H1 (cell line): ENCODE data around the gene STARD9. TPM values are rescaled to one million over a fixed set of nuclear protein-coding genes. Genes with fewer than 3 reads are reported as not detected.

ENCODE experiments used
- CTCF ChIA-PET: fragments of 300-600 bp; sonication (Branson Sonifier 250); formaldehyde crosslinking; loops from one replicate; lab custom pipeline; 2021; ENCODE audit not compliant: partially characterized antibody; lab: Charles Lee
- POLR2A ChIA-PET: fragments of 300-600 bp; sonication (Branson Sonifier 250); formaldehyde crosslinking; loops from one replicate; lab custom pipeline; 2021; ENCODE audit warnings: inconsistent platforms; ENCODE audit not compliant: partially characterized antibody; lab: Charles Lee
- DNase-seq, 2 experiments: peaks; one replicate each; pipeline versions ENCODE4 v3.0.0 to v3.0.0-alpha.2; 2010 to 2022; ENCODE audit warnings: low spot score in 2 of 2, low read depth in 1 of 2, mixed read lengths in 1 of 2
- FAIRE-seq: peaks from 2 replicates; lab custom pipeline; 2011; peaks lifted over from hg19 to GRCh38; lab: Jason Lieb, UNC
- H2AFZ ChIP-seq: 2 replicates; pipeline ENCODE4 v1.8.1; 2012; ENCODE audit warnings: low read length, inconsistent platforms
- H2AK5ac ChIP-seq: 2 replicates; pipeline ENCODE4 v1.6.1; 2013; ENCODE audit warnings: low read depth, low read length
- H2BK120ac ChIP-seq: replicated peaks from 2 replicates; pipeline ENCODE3; 2013; ENCODE audit warnings: low read depth, low read length, inconsistent platforms
- H2BK12ac ChIP-seq: 2 replicates; pipeline ENCODE4 v1.6.1; 2013; ENCODE audit warnings: low read depth, low read length
- H2BK15ac ChIP-seq: 2 replicates; pipeline ENCODE4 v1.6.1; 2013; ENCODE audit warnings: low read length
- H2BK20ac ChIP-seq: 2 replicates; pipeline ENCODE4 v1.6.1; 2013; ENCODE audit warnings: low read length
- H2BK5ac ChIP-seq: 2 replicates; pipeline ENCODE4 v1.6.1; 2013; ENCODE audit warnings: low read depth, low read length
- H3K14ac ChIP-seq: 2 replicates; pipeline ENCODE4 v1.6.1; 2013; ENCODE audit warnings: inconsistent platforms; ENCODE audit not compliant: insufficient read length
- H3K18ac ChIP-seq: 2 replicates; pipeline ENCODE4 v1.6.1; 2013; ENCODE audit warnings: low read length; ENCODE audit errors: extremely low read depth
- H3K23ac ChIP-seq: 2 replicates; pipeline ENCODE4 v1.6.1; 2013; ENCODE audit warnings: inconsistent platforms; ENCODE audit not compliant: insufficient read length
- H3K23me2 ChIP-seq: 2 replicates; pipeline ENCODE4 v1.6.1; 2013; ENCODE audit warnings: low read depth, low read length
- H3K27ac ChIP-seq: 2 replicates; pipeline ENCODE4 v1.6.1; 2011; ENCODE audit warnings: low read depth, low read length, inconsistent platforms
- H3K27me3 ChIP-seq, 4 experiments: replicated peaks in 1 of 4; 1 replicate in 1 of 4; 2 replicates in 3 of 4; pipeline versions ENCODE4 v1.6.1 to v1.8.1; 2011 to 2013; ENCODE audit warnings: low read length in 3 of 4, mild to moderate bottlenecking in 3 of 4, inconsistent platforms in 2 of 4, mixed read lengths in 2 of 4, moderate library complexity in 1 of 4; ENCODE audit not compliant: control insufficient read depth in 3 of 4, insufficient read depth in 3 of 4; ENCODE audit errors: extremely low read depth in 1 of 4
- H3K36me3 ChIP-seq, 4 experiments: 2 replicates each; pipeline versions ENCODE4 v1.6.1 to v1.8.1; 2011 to 2013; ENCODE audit warnings: mild to moderate bottlenecking in 4 of 4, low read length in 3 of 4, moderate library complexity in 2 of 4, control low read depth in 1 of 4, inconsistent platforms in 1 of 4; ENCODE audit not compliant: insufficient read depth in 4 of 4, control insufficient read depth in 2 of 4
- H3K4ac ChIP-seq: replicated peaks from 2 replicates; pipeline ENCODE3; 2013; ENCODE audit warnings: low read length, low read depth, mixed read lengths, inconsistent platforms; ENCODE audit not compliant: insufficient read length
- H3K4me1 ChIP-seq, 4 experiments: replicated peaks in 1 of 4; 1 replicate in 1 of 4; 2 replicates in 3 of 4; pipeline versions ENCODE4 v1.6.1 to v1.8.1; 2011 to 2013; ENCODE audit warnings: low read length in 3 of 4, inconsistent platforms in 2 of 4, mixed read lengths in 1 of 4; ENCODE audit not compliant: insufficient read depth in 4 of 4, control insufficient read depth in 3 of 4
- H3K4me2 ChIP-seq, 2 experiments: 2 replicates each; pipeline versions ENCODE4 v1.6.1 to v1.8.1; 2011 to 2013; ENCODE audit warnings: low read depth in 2 of 2, low read length in 2 of 2, control low read depth in 1 of 2, inconsistent platforms in 1 of 2, mild to moderate bottlenecking in 1 of 2; ENCODE audit not compliant: insufficient read depth in 1 of 2
- H3K4me3 ChIP-seq, 4 experiments: fragments of 200-600, 300-600 bp in 1 of 4; sonication (generic), shearing (Covaris generic), sonication (Bioruptor Twin) in 1 of 4; 2 replicates each; pipeline versions ENCODE4 v1.5.1 to v1.8.1; 2011 to 2016; ENCODE audit warnings: low read length in 4 of 4, low read depth in 3 of 4, control low read depth in 2 of 4, inconsistent platforms in 2 of 4, mild to moderate bottlenecking in 2 of 4, mixed read lengths in 1 of 4, moderate library complexity in 1 of 4; ENCODE audit not compliant: insufficient read depth in 2 of 4; ENCODE audit errors: extremely low read depth in 1 of 4
- H3K56ac ChIP-seq: replicated peaks from 2 replicates; pipeline ENCODE3; 2013; ENCODE audit warnings: low read depth, mild to moderate bottlenecking, mixed read lengths, low read length, inconsistent platforms; ENCODE audit not compliant: insufficient read length
- H3K79me1 ChIP-seq: 2 replicates; pipeline ENCODE4 v1.6.1; 2013; ENCODE audit warnings: low read depth, low read length, control low read depth
- H3K79me2 ChIP-seq, 2 experiments: 2 replicates each; pipeline versions ENCODE4 v1.6.1 to v1.8.1; 2012 to 2013; ENCODE audit warnings: low read length in 2 of 2, mild to moderate bottlenecking in 2 of 2, inconsistent platforms in 1 of 2; ENCODE audit not compliant: insufficient read depth in 2 of 2, control insufficient read depth in 1 of 2
- H3K9ac ChIP-seq, 4 experiments: replicated peaks in 1 of 4; 1 replicate in 1 of 4; 2 replicates in 3 of 4; pipeline versions ENCODE4 v1.6.1 to v1.8.1; 2011 to 2013; ENCODE audit warnings: low read depth in 3 of 4, low read length in 3 of 4, control low read depth in 2 of 4, mild to moderate bottlenecking in 2 of 4, moderate library complexity in 2 of 4, inconsistent platforms in 1 of 4; ENCODE audit errors: extremely low read depth in 1 of 4
- H3K9me3 ChIP-seq, 2 experiments: 2 replicates each; pipeline versions ENCODE4 v1.6.1 to v1.8.1; 2012 to 2013; ENCODE audit warnings: mild to moderate bottlenecking in 2 of 2, moderate library complexity in 2 of 2, control low read depth in 1 of 2, inconsistent platforms in 1 of 2, low read depth in 1 of 2, low read length in 1 of 2, mixed read lengths in 1 of 2; ENCODE audit not compliant: insufficient read depth in 2 of 2
- H4K20me1 ChIP-seq, 2 experiments: replicated peaks in 1 of 2; 2 replicates each; pipeline versions ENCODE3 to v1.8.1; 2011 to 2013; ENCODE audit warnings: inconsistent platforms in 2 of 2, low read length in 2 of 2, mild to moderate bottlenecking in 1 of 2; ENCODE audit not compliant: insufficient read depth in 2 of 2, control insufficient read depth in 1 of 2
- H4K5ac ChIP-seq: 2 replicates; pipeline ENCODE4 v1.6.1; 2013; ENCODE audit warnings: low read length, low read depth, mixed read lengths, inconsistent platforms; ENCODE audit not compliant: insufficient read length
- H4K8ac ChIP-seq: 2 replicates; pipeline ENCODE4 v1.8.0; 2013; ENCODE audit warnings: mild to moderate bottlenecking, moderate library complexity, low read length, inconsistent platforms; ENCODE audit not compliant: insufficient read depth; ENCODE audit errors: extremely low read depth
- H4K91ac ChIP-seq: replicated peaks from 2 replicates; pipeline ENCODE3; 2013; ENCODE audit warnings: low read length, mixed read lengths, inconsistent platforms; ENCODE audit not compliant: insufficient read length
- ATF2 ChIP-seq: IDR thresholded peaks from 2 replicates; pipeline ENCODE4 v1.6.1; 2012; ENCODE audit warnings: low read length, inconsistent platforms
- CTCF ChIP-seq, 3 experiments: IDR thresholded peaks; 1 replicate in 2 of 3; 2 replicates in 1 of 3; pipeline versions ENCODE4 v1.5.1 to v1.6.1; 2011; ENCODE audit warnings: low read length in 3 of 3, mild to moderate bottlenecking in 3 of 3, inconsistent platforms in 2 of 3, low read depth in 1 of 3, moderate library complexity in 1 of 3; ENCODE audit not compliant: insufficient read depth in 1 of 3; ENCODE audit errors: control extremely low read depth in 1 of 3
- KDM1A ChIP-seq: fragments of 200-600, 300-600 bp; sonication (generic); IDR thresholded peaks from 2 replicates; pipeline ENCODE4 v1.7.1; 2016; ENCODE audit warnings: mild to moderate bottlenecking, low read length, borderline replicate concordance
- RAD21 ChIP-seq, 2 experiments: IDR thresholded peaks in 1 of 2; conservative IDR thresholded peaks in 1 of 2; 2 replicates each; pipeline ENCODE4 v1.6.1; 2011; ENCODE audit warnings: low read depth in 2 of 2, low read length in 2 of 2, improper control_type of control experiment in 1 of 2, inconsistent platforms in 1 of 2, mild to moderate bottlenecking in 1 of 2, moderate library complexity in 1 of 2
- WGBS, 2 experiments: shearing (Covaris generic) in 1 of 2; methylation state at CpG; one replicate each; pipeline versions ENCODE4 v1.1.6 to v1.1.7; 2013 to 2015; ENCODE audit warnings: low lambda C conversion rate in 2 of 2, mixed read lengths in 2 of 2, inconsistent platforms in 1 of 2, low coverage in 1 of 2, missing lambda C conversion rate in 1 of 2; ENCODE audit not compliant: insufficient replicate concordance in 2 of 2, insufficient coverage in 1 of 2, insufficient read length in 1 of 2; ENCODE audit errors: extremely low coverage in 1 of 2, missing lambda C conversion rate in 1 of 2; 5-methylcytosine and 5-hydroxymethylcytosine counted together
- polyA plus RNA-seq, 7 experiments: library from polyadenylated mRNA; depleted of rRNA in 3 of 7; stranded (reverse) in 5 of 7; unstranded in 2 of 7; fragments of >200 nt in 5 of 7; fragments of 200-250 nt in 2 of 7; gene quantifications; 1 replicate in 5 of 7; 2 replicates in 1 of 7; 4 replicates in 1 of 7; pipeline versions ENCODE4 v1.2.1 to v1.2.3, GENCODE V29; 2011 to 2013; ENCODE audit warnings: missing spikeins in 2 of 7, mixed read lengths in 2 of 7
- total RNA-seq: library from RNA; stranded (reverse); fragmentation: NEBNext Ultra II Directional; extraction: Animal tissue kit (Norgen Biotek cat#: 25700); gene quantifications from 2 replicates; pipeline ENCODE4 v1.2.1, GENCODE V29; 2021

The STARD9 gene
- total and polyA plus RNA-seq, 2 of the 8 experiments (the other 6 are each of a cell fraction or from before 2014, with no cell fraction given): 2.8 to 7.0 TPM

GRCh38 chr15:42737529-42738328 is 162.3 kb downstream of the STARD9 start:
- POLR2A ChIA-PET: interaction anchor here (0.6 to 1.4 kb wide), 3 partner anchors 12 to 347 kb away, joined by 3 to 5 read pairs (median 3); no protein-coding TSS in a partner anchor
- H3K9ac ChIP-seq: no peak overlapping the region; a peak in 2 of 7 replicates
- CTCF ChIA-PET: interaction anchor here (0.5 to 5.5 kb wide), 9 partner anchors 11 to 203 kb away, joined by 3 to 28 read pairs (median 4); no protein-coding TSS in a partner anchor
- peak overlapping the region; percentile 78 to 79 for H3K4me2 ChIP-seq
- peaks cover 0 to 7% (median 1%) of the 10 kb centered on the region in 4 experiments; a peak in 4 of 7 replicates for H3K4me1 ChIP-seq
- H2BK5ac ChIP-seq: no peak overlapping the region
- peaks cover 0 to 10% (median 3%) of the 10 kb centered on the region in 4 experiments; a peak in 5 of 8 replicates for H3K36me3 ChIP-seq
- no peak overlapping the region for H4K8ac ChIP-seq
- no peak for DNase-seq
- no peaks in the 10 kb centered on the region; the same call in 1 of the 2 replicates for H3K79me1 ChIP-seq
- H3K18ac ChIP-seq: peak overlapping the region; percentile 71; the same call in 1 of the 2 replicates
- peaks cover 7% of the 10 kb centered on the region; the same call in 1 of the 2 replicates for H3K23me2 ChIP-seq
- peak overlapping the region; percentile 79 to 84 (median 81) for H3K4me3 ChIP-seq
- FAIRE-seq: no peak
- no peaks in the 10 kb centered on the region for H3K9me3 ChIP-seq
- no peaks in the 10 kb centered on the region for H3K79me2 ChIP-seq
- H2AFZ ChIP-seq: peak overlapping the region; percentile 89; the same call in 1 of the 2 replicates
- peaks cover 0 to 3% (median 1%) of the 10 kb centered on the region in 4 experiments; a peak in 2 of 7 replicates for H3K27me3 ChIP-seq
- TF ChIP-seq ATF2 (no peak), RAD21 (IDR thresholded peaks at IDR 0.05 in 1 of 2, conservative IDR thresholded peaks at IDR 0.05 in 1 of 2; ENCODE audit: low read depth in 2 of 2, low read length in 2 of 2) (peak; percentile 31 to 56; a peak in 3 of 4 replicates), KDM1A (peak; percentile 79), CTCF (IDR thresholded peaks at IDR 0.05; ENCODE audit: control extremely low read depth in 1 of 3, insufficient read depth in 1 of 3, low read depth in 1 of 3, low read length in 3 of 3) (peak in 1 of 3 experiments; percentile 26; a peak in 2 of 4 replicates)
- no peak overlapping the region for H2AK5ac ChIP-seq
- no peak overlapping the region for H2BK120ac ChIP-seq
- H3K27ac ChIP-seq: no peak overlapping the region
- H3K56ac ChIP-seq: no peak overlapping the region
- H3K23ac ChIP-seq: no peak overlapping the region
- peaks cover 6 to 11% of the 10 kb centered on the region in 2 experiments for H4K20me1 ChIP-seq
- H2BK12ac ChIP-seq: no peak overlapping the region
- H3K4ac ChIP-seq: no peak overlapping the region
- H3K14ac ChIP-seq: no peak overlapping the region
- H2BK20ac ChIP-seq: no peak overlapping the region
- no peak overlapping the region for H2BK15ac ChIP-seq
- WGBS, 2 experiments: 90% methylated on average over 21 of the region's 21 CpGs; no CpG with 5 or more reads in 1 of the 2 experiments
- H4K5ac ChIP-seq: no peak overlapping the region
- no peak overlapping the region for H4K91ac ChIP-seq
